HepG2 (cell line): ENCODE measurements around the gene LRPAP1. TPM values are rescaled to one million over a fixed set of nuclear protein-coding genes. Genes with fewer than 3 reads are reported as not detected.

ENCODE experiments used
- ATF7-NPFF ChIP-seq: sonication (generic); formaldehyde crosslinking; IDR thresholded peaks from 2 replicates; pipeline ENCODE4 v1.8.1; 2023; ENCODE audit warnings: mild to moderate bottlenecking, low read depth, missing genetic modification reagents, moderate library complexity
- EEA1 ChIP-seq: sonication (generic); formaldehyde crosslinking; IDR thresholded peaks from 2 replicates; pipeline ENCODE4 v1.5.1; 2020; ENCODE audit warnings: mild to moderate bottlenecking, missing genetic modification reagents, borderline replicate concordance
- GFI1 ChIP-seq: sonication (generic); formaldehyde crosslinking; IDR thresholded peaks from 2 replicates; pipeline ENCODE4 v1.5.0; 2020; ENCODE audit warnings: missing genetic modification reagents, mild to moderate bottlenecking, borderline replicate concordance
- MBNL3 ChIP-seq: fragments of 250-450 bp; sonication (Bioruptor Pico); conservative IDR thresholded peaks from 2 replicates; pipeline ENCODE4 v1.8.0; 2022; ENCODE audit warnings: mild to moderate bottlenecking, inconsistent platforms
- NR2C2 ChIP-seq: sonication (generic); formaldehyde crosslinking; IDR thresholded peaks from 2 replicates; pipeline ENCODE4 v1.4.0; 2020; ENCODE audit warnings: missing genetic modification reagents, mild to moderate bottlenecking, moderate library complexity, borderline replicate concordance
- PHF20 ChIP-seq: sonication (generic); formaldehyde crosslinking; IDR thresholded peaks from 2 replicates; pipeline ENCODE4 v1.5.0; 2020; ENCODE audit warnings: mild to moderate bottlenecking, missing genetic modification reagents
- RFXAP ChIP-seq: sonication (generic); formaldehyde crosslinking; IDR thresholded peaks from 2 replicates; pipeline ENCODE4 v1.4.0; 2020; ENCODE audit warnings: missing genetic modification reagents, borderline replicate concordance
- SIN3A ChIP-seq: IDR thresholded peaks from 2 replicates; pipeline ENCODE4 v1.6.1; 2011; ENCODE audit warnings: low read depth, mild to moderate bottlenecking, control low read depth, low read length, borderline replicate concordance
- ZMYM4 ChIP-seq: sonication (generic); formaldehyde crosslinking; IDR thresholded peaks from 2 replicates; pipeline ENCODE4 v1.8.1; 2023; ENCODE audit warnings: mild to moderate bottlenecking, missing genetic modification reagents
- ZNF562 ChIP-seq: sonication (generic); formaldehyde crosslinking; IDR thresholded peaks from 2 replicates; pipeline ENCODE4 v1.8.0; 2022; ENCODE audit warnings: missing genetic modification reagents, borderline replicate concordance
- ZNF678 ChIP-seq: sonication (generic); formaldehyde crosslinking; IDR thresholded peaks from 2 replicates; pipeline ENCODE4 v1.4.0; 2020; ENCODE audit warnings: mild to moderate bottlenecking, missing genetic modification reagents
- ZNF772 ChIP-seq: sonication (generic); formaldehyde crosslinking; IDR thresholded peaks from 2 replicates; pipeline ENCODE4 v1.5.0; 2020; ENCODE audit warnings: mild to moderate bottlenecking, missing genetic modification reagents
- ZSCAN21 ChIP-seq: sonication (generic); formaldehyde crosslinking; IDR thresholded peaks from 2 replicates; pipeline ENCODE4 v1.8.0; 2022; ENCODE audit warnings: mild to moderate bottlenecking, missing genetic modification reagents, moderate library complexity, borderline replicate concordance
- polyA plus RNA-seq, 8 experiments: library from polyadenylated mRNA; depleted of rRNA in 3 of 8; stranded (reverse) in 7 of 8; unstranded in 1 of 8; fragments of >200 nt; fragmentation: Illumina TruSeq in 4 of 8; extraction: Trizol in 4 of 8; gene quantifications; 2 replicates each; pipeline versions ENCODE4 v1.2.1 to v1.2.3, GENCODE V29; 2011 to 2016; ENCODE audit warnings: low read depth in 4 of 8, missing spikeins in 1 of 8, mixed read lengths in 1 of 8; ENCODE audit not compliant: insufficient read depth in 1 of 8
- total RNA-seq, 5 experiments: library from RNA; depleted of rRNA; stranded (reverse); fragments of >200 nt; fragmentation: Illumina TruSeq; extraction: Trizol; gene quantifications; 2 replicates each; pipeline ENCODE4 v1.2.3, GENCODE V29; 2016; ENCODE audit warnings: low read depth in 1 of 5
- TF ChIP-seq, protein P1 (sequence below): sonication (generic); formaldehyde crosslinking; IDR thresholded peaks from 2 replicates; pipeline ENCODE4 v1.4.0; 2020; ENCODE audit warnings: missing genetic modification reagents, low read depth, mild to moderate bottlenecking, borderline replicate concordance
- TF ChIP-seq, protein P2 (sequence below): sonication (generic); formaldehyde crosslinking; IDR thresholded peaks from 2 replicates; pipeline ENCODE4 v1.4.0; 2020; ENCODE audit warnings: missing genetic modification reagents
- TF ChIP-seq, protein P3 (sequence below): sonication (generic); formaldehyde crosslinking; IDR thresholded peaks from 2 replicates; pipeline ENCODE4 v1.8.0; 2022; ENCODE audit warnings: missing genetic modification reagents, mild to moderate bottlenecking, borderline replicate concordance
- TF ChIP-seq, protein P4 (sequence below): sonication (generic); formaldehyde crosslinking; IDR thresholded peaks from 2 replicates; pipeline ENCODE4 v1.5.0; 2020; ENCODE audit warnings: mild to moderate bottlenecking, missing genetic modification reagents, moderate library complexity
- TF ChIP-seq, protein P5 (sequence below): sonication (generic); formaldehyde crosslinking; IDR thresholded peaks from 2 replicates; pipeline ENCODE4 v1.5.0; 2020; ENCODE audit warnings: missing genetic modification reagents

LRPAP1 gene
- total and polyA plus RNA-seq, 2 of the 13 experiments (the other 11 are each of a cell fraction or from before 2014, with no cell fraction given), result 153 to 191 TPM

DNA sequence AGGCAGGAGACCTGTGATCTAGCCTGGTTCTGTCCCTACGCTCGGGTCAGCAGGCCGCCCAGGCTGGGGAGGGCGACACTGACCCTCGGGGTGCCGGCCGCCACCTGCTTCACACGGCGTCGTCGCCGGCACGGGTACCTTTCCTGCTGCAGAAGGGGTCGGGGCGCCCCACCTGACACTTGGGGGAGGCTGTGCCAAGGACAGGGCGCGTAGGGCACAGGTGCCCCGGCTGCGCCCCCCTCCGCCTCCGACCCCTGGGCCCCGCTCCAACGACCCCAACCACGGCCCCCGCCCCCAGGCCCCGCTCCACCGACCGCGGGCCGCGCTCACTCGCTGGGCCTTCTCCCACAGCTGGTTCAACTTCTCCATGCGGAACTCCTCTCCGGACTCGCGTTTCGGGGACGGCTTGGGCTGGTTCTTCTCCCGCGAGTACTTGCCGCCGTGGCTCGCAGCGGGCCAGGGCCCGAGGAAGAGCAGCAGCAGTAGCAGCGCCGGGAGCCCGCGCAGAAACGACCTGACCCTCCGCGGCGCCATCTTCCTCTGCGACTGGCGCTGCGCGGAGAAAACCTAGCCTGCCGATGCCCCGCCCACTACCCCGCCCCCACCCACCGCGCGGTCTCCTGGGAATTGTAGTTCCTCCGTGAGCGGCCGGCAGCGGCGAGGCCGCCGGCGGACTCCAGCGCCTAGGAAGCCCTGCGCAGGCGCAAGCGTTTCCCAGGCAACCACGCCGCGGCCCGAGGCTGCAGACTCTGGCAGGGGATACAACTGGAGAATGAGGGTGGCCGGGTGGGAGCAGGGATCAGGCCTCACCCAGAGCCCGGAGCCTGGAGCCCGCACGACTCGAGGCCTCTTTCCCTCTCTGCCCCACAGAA lies at the start of gene LRPAP1 (continued):
- TF ChIP-seq ZNF562 (CRISPR knock-in tag), result no peak
- peak; percentile 31; the same call in 1 of the 2 replicates for TF ChIP-seq PHF20 (CRISPR knock-in tag)
- TF ChIP-seq, protein P1, sequence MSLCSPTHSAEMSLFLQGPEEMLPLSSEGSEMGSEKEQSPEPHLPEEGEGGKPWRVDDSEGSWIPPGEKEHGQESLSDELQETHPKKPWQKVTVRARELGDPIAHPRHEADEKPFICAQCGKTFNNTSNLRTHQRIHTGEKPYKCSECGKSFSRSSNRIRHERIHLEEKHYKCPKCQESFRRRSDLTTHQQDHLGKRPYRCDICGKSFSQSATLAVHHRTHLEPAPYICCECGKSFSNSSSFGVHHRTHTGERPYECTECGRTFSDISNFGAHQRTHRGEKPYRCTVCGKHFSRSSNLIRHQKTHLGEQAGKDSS (CRISPR knock-in tag), result peak; percentile 60; the same call in 1 of the 2 replicates
- TF ChIP-seq SIN3A, result peak; percentile 71; the same call in 1 of the 2 replicates
- TF ChIP-seq ZSCAN21 (CRISPR knock-in tag), result no peak
- TF ChIP-seq RFXAP (CRISPR knock-in tag), result 0 out of 2 replicates have a peak, but pooled peaks have one; percentile 57
- TF ChIP-seq ZNF772 (CRISPR knock-in tag), result peak; percentile 83; the same call in 1 of the 2 replicates
- TF ChIP-seq, protein P2, sequence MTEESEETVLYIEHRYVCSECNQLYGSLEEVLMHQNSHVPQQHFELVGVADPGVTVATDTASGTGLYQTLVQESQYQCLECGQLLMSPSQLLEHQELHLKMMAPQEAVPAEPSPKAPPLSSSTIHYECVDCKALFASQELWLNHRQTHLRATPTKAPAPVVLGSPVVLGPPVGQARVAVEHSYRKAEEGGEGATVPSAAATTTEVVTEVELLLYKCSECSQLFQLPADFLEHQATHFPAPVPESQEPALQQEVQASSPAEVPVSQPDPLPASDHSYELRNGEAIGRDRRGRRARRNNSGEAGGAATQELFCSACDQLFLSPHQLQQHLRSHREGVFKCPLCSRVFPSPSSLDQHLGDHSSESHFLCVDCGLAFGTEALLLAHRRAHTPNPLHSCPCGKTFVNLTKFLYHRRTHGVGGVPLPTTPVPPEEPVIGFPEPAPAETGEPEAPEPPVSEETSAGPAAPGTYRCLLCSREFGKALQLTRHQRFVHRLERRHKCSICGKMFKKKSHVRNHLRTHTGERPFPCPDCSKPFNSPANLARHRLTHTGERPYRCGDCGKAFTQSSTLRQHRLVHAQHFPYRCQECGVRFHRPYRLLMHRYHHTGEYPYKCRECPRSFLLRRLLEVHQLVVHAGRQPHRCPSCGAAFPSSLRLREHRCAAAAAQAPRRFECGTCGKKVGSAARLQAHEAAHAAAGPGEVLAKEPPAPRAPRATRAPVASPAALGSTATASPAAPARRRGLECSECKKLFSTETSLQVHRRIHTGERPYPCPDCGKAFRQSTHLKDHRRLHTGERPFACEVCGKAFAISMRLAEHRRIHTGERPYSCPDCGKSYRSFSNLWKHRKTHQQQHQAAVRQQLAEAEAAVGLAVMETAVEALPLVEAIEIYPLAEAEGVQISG (CRISPR knock-in tag), result peak; percentile 85
- no peak; the same call in 1 of the 2 replicates for TF ChIP-seq NR2C2 (CRISPR knock-in tag)
- 0 out of 2 replicates have a peak, but pooled peaks have one; percentile 18 for TF ChIP-seq ZMYM4 (CRISPR knock-in tag)
- TF ChIP-seq, protein P3, sequence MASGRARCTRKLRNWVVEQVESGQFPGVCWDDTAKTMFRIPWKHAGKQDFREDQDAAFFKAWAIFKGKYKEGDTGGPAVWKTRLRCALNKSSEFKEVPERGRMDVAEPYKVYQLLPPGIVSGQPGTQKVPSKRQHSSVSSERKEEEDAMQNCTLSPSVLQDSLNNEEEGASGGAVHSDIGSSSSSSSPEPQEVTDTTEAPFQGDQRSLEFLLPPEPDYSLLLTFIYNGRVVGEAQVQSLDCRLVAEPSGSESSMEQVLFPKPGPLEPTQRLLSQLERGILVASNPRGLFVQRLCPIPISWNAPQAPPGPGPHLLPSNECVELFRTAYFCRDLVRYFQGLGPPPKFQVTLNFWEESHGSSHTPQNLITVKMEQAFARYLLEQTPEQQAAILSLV (CRISPR knock-in tag), result peak; percentile 71; the same call in 1 of the 2 replicates
- TF ChIP-seq, protein P4, sequence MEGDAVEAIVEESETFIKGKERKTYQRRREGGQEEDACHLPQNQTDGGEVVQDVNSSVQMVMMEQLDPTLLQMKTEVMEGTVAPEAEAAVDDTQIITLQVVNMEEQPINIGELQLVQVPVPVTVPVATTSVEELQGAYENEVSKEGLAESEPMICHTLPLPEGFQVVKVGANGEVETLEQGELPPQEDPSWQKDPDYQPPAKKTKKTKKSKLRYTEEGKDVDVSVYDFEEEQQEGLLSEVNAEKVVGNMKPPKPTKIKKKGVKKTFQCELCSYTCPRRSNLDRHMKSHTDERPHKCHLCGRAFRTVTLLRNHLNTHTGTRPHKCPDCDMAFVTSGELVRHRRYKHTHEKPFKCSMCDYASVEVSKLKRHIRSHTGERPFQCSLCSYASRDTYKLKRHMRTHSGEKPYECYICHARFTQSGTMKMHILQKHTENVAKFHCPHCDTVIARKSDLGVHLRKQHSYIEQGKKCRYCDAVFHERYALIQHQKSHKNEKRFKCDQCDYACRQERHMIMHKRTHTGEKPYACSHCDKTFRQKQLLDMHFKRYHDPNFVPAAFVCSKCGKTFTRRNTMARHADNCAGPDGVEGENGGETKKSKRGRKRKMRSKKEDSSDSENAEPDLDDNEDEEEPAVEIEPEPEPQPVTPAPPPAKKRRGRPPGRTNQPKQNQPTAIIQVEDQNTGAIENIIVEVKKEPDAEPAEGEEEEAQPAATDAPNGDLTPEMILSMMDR (CRISPR knock-in tag), result peak; percentile 25
- TF ChIP-seq, protein P5, sequence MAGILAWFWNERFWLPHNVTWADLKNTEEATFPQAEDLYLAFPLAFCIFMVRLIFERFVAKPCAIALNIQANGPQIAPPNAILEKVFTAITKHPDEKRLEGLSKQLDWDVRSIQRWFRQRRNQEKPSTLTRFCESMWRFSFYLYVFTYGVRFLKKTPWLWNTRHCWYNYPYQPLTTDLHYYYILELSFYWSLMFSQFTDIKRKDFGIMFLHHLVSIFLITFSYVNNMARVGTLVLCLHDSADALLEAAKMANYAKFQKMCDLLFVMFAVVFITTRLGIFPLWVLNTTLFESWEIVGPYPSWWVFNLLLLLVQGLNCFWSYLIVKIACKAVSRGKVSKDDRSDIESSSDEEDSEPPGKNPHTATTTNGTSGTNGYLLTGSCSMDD, result no peak
- no peak for TF ChIP-seq MBNL3 (CRISPR knock-in tag)
- 0 out of 2 replicates have a peak, but pooled peaks have one; percentile 17 for TF ChIP-seq ZNF678 (CRISPR knock-in tag)
- TF ChIP-seq GFI1 (CRISPR knock-in tag), result no peak
- peak; percentile 83; the same call in 1 of the 2 replicates for TF ChIP-seq ATF7-NPFF (CRISPR knock-in tag)
- peak; percentile 74; the same call in 1 of the 2 replicates for TF ChIP-seq EEA1 (CRISPR knock-in tag)
